Fibroblast of lung (primary cell): ENCODE measurements around the gene PDLIM4. TPM values are rescaled to one million over a fixed set of nuclear protein-coding genes. Genes with fewer than 3 reads are reported as not detected.

Experiments used
- DNase-seq, 2 donors: peaks; one replicate each; pipeline versions ENCODE4 v3.0.0 to v3.0.0-alpha.2; 2010; ENCODE audit warnings: low read depth in 2 of 2
- H2AFZ ChIP-seq: 2 replicates; pipeline ENCODE4 v1.5.1; 2012; ENCODE audit warnings: low read length, control low read depth, inconsistent platforms
- H3K27ac ChIP-seq: 2 replicates; pipeline ENCODE4 v1.5.1; 2011; ENCODE audit warnings: low read length, control low read depth; ENCODE audit not compliant: insufficient read depth
- H3K27me3 ChIP-seq: 2 replicates; pipeline ENCODE4 v1.5.1; 2011; ENCODE audit warnings: mild to moderate bottlenecking, low read length; ENCODE audit not compliant: control insufficient read depth, insufficient read depth
- H3K36me3 ChIP-seq: 2 replicates; pipeline ENCODE4 v1.5.1; 2011; ENCODE audit warnings: low read length; ENCODE audit not compliant: control insufficient read depth, insufficient read depth
- H3K4me1 ChIP-seq: 2 replicates; pipeline ENCODE4 v1.5.1; 2011; ENCODE audit warnings: low read length; ENCODE audit not compliant: control insufficient read depth, insufficient read depth; ENCODE audit errors: extremely low read depth
- H3K4me2 ChIP-seq: 2 replicates; pipeline ENCODE4 v1.5.1; 2011; ENCODE audit warnings: low read length, control low read depth; ENCODE audit not compliant: insufficient read depth; ENCODE audit errors: extremely low read depth
- H3K4me3 ChIP-seq, 4 experiments: fragments of 200-600 bp in 1 of 4; sonication (generic) in 1 of 4; replicated peaks in 1 of 4; 2 replicates each; pipeline ENCODE4 v1.5.1; 2011 to 2016; ENCODE audit warnings: low read length in 4 of 4, low read depth in 3 of 4, mild to moderate bottlenecking in 3 of 4, control low read depth in 2 of 4, inconsistent platforms in 1 of 4, mixed read lengths in 1 of 4; ENCODE audit not compliant: insufficient read depth in 1 of 4; ENCODE audit errors: control extremely low read depth in 1 of 4
- H3K79me2 ChIP-seq: 2 replicates; pipeline ENCODE4 v1.5.1; 2012; ENCODE audit warnings: mild to moderate bottlenecking, low read length, inconsistent platforms; ENCODE audit not compliant: control insufficient read depth, insufficient read depth
- H3K9ac ChIP-seq: 2 replicates; pipeline ENCODE4 v1.5.1; 2011; ENCODE audit warnings: mild to moderate bottlenecking, low read length, control low read depth; ENCODE audit not compliant: insufficient read depth
- H3K9me3 ChIP-seq: 2 replicates; pipeline ENCODE4 v1.5.1; 2012; ENCODE audit warnings: low read depth, low read length; ENCODE audit not compliant: control insufficient read depth, insufficient read depth
- H4K20me1 ChIP-seq: 2 replicates; pipeline ENCODE4 v1.5.1; 2011; ENCODE audit warnings: low read length; ENCODE audit not compliant: control insufficient read depth, insufficient read depth; ENCODE audit errors: extremely low read depth
- EZH2 ChIP-seq: IDR thresholded peaks from 2 replicates; pipeline ENCODE4 v1.5.1; 2012; ENCODE audit warnings: low read length, control low read depth, mild to moderate bottlenecking; ENCODE audit errors: missing control alignments
- polyA plus RNA-seq, 2 donors: library from polyadenylated mRNA; depleted of rRNA in 1 of 2; stranded (reverse) in 1 of 2; unstranded in 1 of 2; fragments of >200 nt; gene quantifications; 2 replicates each; pipeline ENCODE4 v1.2.1, GENCODE V29; 2011 to 2012; ENCODE audit warnings: missing spikeins in 1 of 2
- total RNA-seq: library from RNA; depleted of rRNA; stranded (reverse); fragments of >200 nt; gene quantifications from 2 replicates; pipeline ENCODE4 v1.2.1, GENCODE V29; 2014
- TF ChIP-seq, protein P1 (sequence below), 2 donors: IDR thresholded peaks in 1 of 2; conservative IDR thresholded peaks in 1 of 2; 1 replicate in 1 of 2; 2 replicates in 1 of 2; pipeline ENCODE4 v1.5.1; 2011 to 2012; ENCODE audit warnings: low read length in 2 of 2, control low read depth in 1 of 2, inconsistent platforms in 1 of 2, low read depth in 1 of 2, mild to moderate bottlenecking in 1 of 2

Gene PDLIM4
- total and polyA plus RNA-seq, 2 donors (not counting 1 experiment from before 2014, with no cell fraction given): 10.7 to 67.2 TPM

DNA sequence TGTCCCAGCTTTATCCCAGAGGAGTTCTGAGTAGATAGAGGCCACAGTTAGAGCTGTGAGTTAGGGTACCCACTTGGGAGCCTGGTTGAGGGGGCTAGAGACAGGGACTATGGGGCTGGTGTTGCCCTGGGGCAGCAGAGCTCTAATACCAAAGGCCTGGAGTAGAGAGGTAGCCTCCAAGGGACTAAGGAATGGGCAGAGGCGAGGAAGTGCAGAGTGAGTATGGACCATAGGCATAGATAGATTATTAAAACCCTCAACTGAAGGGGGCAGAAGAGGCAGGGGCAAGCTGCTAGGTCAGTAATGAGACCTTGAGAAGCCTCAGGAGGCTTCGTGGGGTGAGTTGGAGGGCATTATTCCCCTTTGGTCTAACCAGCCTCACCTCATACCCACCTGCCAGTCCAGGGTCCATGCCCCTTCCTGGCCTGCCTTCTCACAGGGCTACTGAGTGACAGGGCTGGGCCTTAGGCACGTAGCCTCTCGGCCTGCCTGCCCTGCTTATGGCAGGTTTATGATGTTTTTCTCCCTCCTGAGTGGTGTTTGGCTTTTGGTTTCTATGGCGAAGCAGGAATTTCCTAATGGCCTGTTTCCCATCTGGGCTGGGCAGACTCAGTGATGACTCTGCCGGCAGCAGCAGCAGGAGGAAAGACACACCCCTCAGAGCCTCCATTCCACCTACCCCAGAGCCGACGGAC is 8.0 kb downstream of the PDLIM4 start:
- Histone ChIP-seq H3K27me3 (no peaks in the 10 kb centered on the region), H2AFZ (no peak overlapping the region), H3K79me2 (peaks cover 6% of the 10 kb centered on the region), H3K9ac (peak overlapping the region; percentile 54), H3K36me3 (peaks cover 19% of the 10 kb centered on the region), H4K20me1 (no peaks in the 10 kb centered on the region), H3K27ac (peak overlapping the region; percentile 98), H3K4me2 (peak overlapping the region; percentile 63), H3K9me3 (no peaks in the 10 kb centered on the region), H3K4me1 (peaks cover 60% of the 10 kb centered on the region), H3K4me3 (no peak overlapping the region)
- TF ChIP-seq, protein P1, sequence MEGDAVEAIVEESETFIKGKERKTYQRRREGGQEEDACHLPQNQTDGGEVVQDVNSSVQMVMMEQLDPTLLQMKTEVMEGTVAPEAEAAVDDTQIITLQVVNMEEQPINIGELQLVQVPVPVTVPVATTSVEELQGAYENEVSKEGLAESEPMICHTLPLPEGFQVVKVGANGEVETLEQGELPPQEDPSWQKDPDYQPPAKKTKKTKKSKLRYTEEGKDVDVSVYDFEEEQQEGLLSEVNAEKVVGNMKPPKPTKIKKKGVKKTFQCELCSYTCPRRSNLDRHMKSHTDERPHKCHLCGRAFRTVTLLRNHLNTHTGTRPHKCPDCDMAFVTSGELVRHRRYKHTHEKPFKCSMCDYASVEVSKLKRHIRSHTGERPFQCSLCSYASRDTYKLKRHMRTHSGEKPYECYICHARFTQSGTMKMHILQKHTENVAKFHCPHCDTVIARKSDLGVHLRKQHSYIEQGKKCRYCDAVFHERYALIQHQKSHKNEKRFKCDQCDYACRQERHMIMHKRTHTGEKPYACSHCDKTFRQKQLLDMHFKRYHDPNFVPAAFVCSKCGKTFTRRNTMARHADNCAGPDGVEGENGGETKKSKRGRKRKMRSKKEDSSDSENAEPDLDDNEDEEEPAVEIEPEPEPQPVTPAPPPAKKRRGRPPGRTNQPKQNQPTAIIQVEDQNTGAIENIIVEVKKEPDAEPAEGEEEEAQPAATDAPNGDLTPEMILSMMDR (conservative IDR thresholded peaks at IDR 0.05 in 1 of 2, IDR thresholded peaks at IDR 0.05 in 1 of 2; ENCODE audit: low read depth in 1 of 2, low read length in 2 of 2): no peak
- TF ChIP-seq EZH2: no peak
- DNase-seq: peak; percentile 94

DNA sequence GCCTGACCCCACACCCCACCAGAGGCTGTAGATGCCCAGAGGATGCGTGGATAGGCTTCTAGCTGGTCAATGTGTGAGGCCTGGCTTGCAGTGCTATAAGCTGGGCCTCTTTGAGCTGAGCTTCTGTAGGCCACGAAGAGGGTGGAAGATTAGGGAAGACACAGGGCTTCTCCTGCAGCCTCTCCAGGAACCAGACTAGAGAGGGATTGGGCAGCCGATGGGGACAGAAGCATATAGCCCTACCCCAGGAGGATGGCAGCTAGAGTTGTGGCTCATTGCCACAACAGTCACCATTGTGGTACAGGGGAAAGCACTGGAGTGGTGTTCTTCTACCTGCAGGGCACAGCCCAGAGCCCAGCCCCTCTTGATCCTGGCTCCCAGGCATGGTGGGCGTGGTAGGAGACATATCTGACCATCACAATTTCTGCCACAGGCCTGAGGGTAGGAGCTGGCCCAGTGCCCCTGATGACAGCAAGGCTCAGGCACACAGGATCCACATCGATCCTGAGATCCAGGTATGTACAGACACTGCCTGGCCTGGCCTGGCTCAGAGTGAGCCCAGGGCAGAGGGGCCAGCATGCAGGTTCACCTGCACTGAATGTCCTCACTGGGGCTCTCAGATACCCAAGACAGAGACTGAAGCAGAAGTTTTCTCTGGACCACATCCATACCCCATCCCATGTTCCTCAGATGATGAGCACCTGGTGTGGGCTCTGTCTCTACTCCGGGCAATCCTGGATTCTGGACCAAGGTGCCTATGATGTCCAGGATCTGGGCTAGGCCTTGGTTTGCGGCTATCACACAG is 8.7 kb downstream of the PDLIM4 start:
- peaks cover 4% of the 10 kb centered on the region for H3K79me2 ChIP-seq
- H3K9me3 ChIP-seq: no peaks in the 10 kb centered on the region
- peaks cover 52% of the 10 kb centered on the region for H3K4me1 ChIP-seq
- H2AFZ ChIP-seq: peak overlapping the region; percentile 7
- TF ChIP-seq EZH2: no peak
- TF ChIP-seq, protein P1 (conservative IDR thresholded peaks at IDR 0.05 in 1 of 2, IDR thresholded peaks at IDR 0.05 in 1 of 2; ENCODE audit: low read depth in 1 of 2, low read length in 2 of 2): no peak
- H3K4me3 ChIP-seq: no peak overlapping the region
- H3K27ac ChIP-seq: peak overlapping the region; percentile 98
- no peaks in the 10 kb centered on the region for H3K27me3 ChIP-seq
- peak overlapping the region; percentile 63 for H3K4me2 ChIP-seq
- no peaks in the 10 kb centered on the region for H4K20me1 ChIP-seq
- DNase-seq: no peak
- H3K9ac ChIP-seq: peak overlapping the region; percentile 48
- peaks cover 19% of the 10 kb centered on the region for H3K36me3 ChIP-seq

- Histone ChIP-seq H3K9me3 (no peaks in the 10 kb centered on the region), H3K4me2 (no peak overlapping the region), H3K4me1 (peaks cover 49% of the 10 kb centered on the region), H4K20me1 (no peaks in the 10 kb centered on the region), H3K27me3 (no peaks in the 10 kb centered on the region), H3K79me2 (peaks cover 3% of the 10 kb centered on the region), H3K4me3 (no peak overlapping the region), H2AFZ (no peak overlapping the region), H3K9ac (no peak overlapping the region), H3K36me3 (peaks cover 19% of the 10 kb centered on the region), H3K27ac (peak overlapping the region; percentile 98)
- no peak for TF ChIP-seq EZH2
- TF ChIP-seq, protein P1 (conservative IDR thresholded peaks at IDR 0.05 in 1 of 2, IDR thresholded peaks at IDR 0.05 in 1 of 2; ENCODE audit: low read depth in 1 of 2, low read length in 2 of 2): no peak
- no peak for DNase-seq
Measured at GRCh38 chr5:132266836-132267160, 9.3 kb downstream of the PDLIM4 start.
